Measurements from ENCODE around the gene CCDC122. TPM values are rescaled to one million over a fixed set of nuclear protein-coding genes. Genes with fewer than 3 reads are reported as not detected.

The CCDC122 gene
- total RNA-seq, 3 donors from 2014 or later: 5.9 to 50.9 (median 13.9) TPM

GRCh38 chr13:43805681-43806128, 73.8 kb downstream of the CCDC122 start:
- intact Hi-C loops (cut with DNase I; ENCODE audit: low total_unique reads): no loop called here
- H3K27ac ChIP-seq: no peak overlapping the region
- H3K4me1 ChIP-seq: no peaks in the 10 kb centered on the region
- H3K4me3 ChIP-seq: no peak overlapping the region
- no peaks in the 10 kb centered on the region for H3K36me3 ChIP-seq
- no peak for TF ChIP-seq POLR2A (IDR thresholded peaks at IDR 0.05)
- no peak for TF ChIP-seq POLR2AphosphoS5 (IDR thresholded peaks at IDR 0.05)
- no peak for DNase-seq (ENCODE audit: low spot score in 2 of 2)
- H3K27me3 ChIP-seq: no peaks in the 10 kb centered on the region
- H3K9me3 ChIP-seq: no peaks in the 10 kb centered on the region

- intact Hi-C loops (cut with DNase I; ENCODE audit: low total_unique reads): no loop called here
- no peaks in the 10 kb centered on the region for H3K36me3 ChIP-seq
- no peak overlapping the region for H3K27ac ChIP-seq
- no peak for TF ChIP-seq CTCF (IDR thresholded peaks at IDR 0.05)
- TF ChIP-seq POLR2A (IDR thresholded peaks at IDR 0.05): no peak
- TF ChIP-seq POLR2AphosphoS5 (IDR thresholded peaks at IDR 0.05): no peak
- no peak for DNase-seq (ENCODE audit: low spot score in 2 of 2)
- no peaks in the 10 kb centered on the region for H3K4me1 ChIP-seq
- H3K4me3 ChIP-seq: no peak overlapping the region
- H3K9me3 ChIP-seq: no peaks in the 10 kb centered on the region
- H3K27me3 ChIP-seq: no peaks in the 10 kb centered on the region
These were observed 74.5 kb downstream of the CCDC122 start for GRCh38 chr13:43805071-43805468.

- TF ChIP-seq POLR2A (IDR thresholded peaks at IDR 0.05) (no peak), CTCF (IDR thresholded peaks at IDR 0.05) (peak in 2 of 3 donors; percentile 58 to 62)
- no peak overlapping the region for H3K27ac ChIP-seq
- no peaks in the 10 kb centered on the region for H3K9me3 ChIP-seq
- H3K27me3 ChIP-seq: no peaks in the 10 kb centered on the region
- intact Hi-C loops (cut with DNase I; ENCODE audit: low total_unique reads): no loop called here
- DNase-seq (ENCODE audit: low spot score in 2 of 2): no peak
- no peak overlapping the region for H3K4me3 ChIP-seq
- no peaks in the 10 kb centered on the region for H3K36me3 ChIP-seq
- H3K4me1 ChIP-seq: no peaks in the 10 kb centered on the region
These were observed 75.0 kb downstream of the CCDC122 start for GRCh38 chr13:43804461-43805070.

- Histone ChIP-seq H3K9me3 (no peaks in the 10 kb centered on the region), H3K27ac (no peak overlapping the region), H3K4me3 (no peak overlapping the region), H3K4me1 (no peaks in the 10 kb centered on the region), H3K36me3 (no peaks in the 10 kb centered on the region), H3K27me3 (no peaks in the 10 kb centered on the region)
- TF ChIP-seq CTCF (IDR thresholded peaks at IDR 0.05) (no peak), POLR2AphosphoS5 (IDR thresholded peaks at IDR 0.05) (no peak), POLR2A (IDR thresholded peaks at IDR 0.05) (no peak)
- no peak for DNase-seq (ENCODE audit: low spot score in 2 of 2)
- intact Hi-C loops (cut with DNase I; ENCODE audit: low total_unique reads): no loop called here
These were observed 77.0 kb downstream of the CCDC122 start for GRCh38 chr13:43802511-43802910.

GRCh38 chr13:43800828-43801227, 78.7 kb downstream of the CCDC122 start:
- Histone ChIP-seq H3K4me1 (no peaks in the 10 kb centered on the region), H3K4me3 (no peak overlapping the region), H3K9me3 (no peaks in the 10 kb centered on the region), H3K36me3 (no peaks in the 10 kb centered on the region), H3K27me3 (no peaks in the 10 kb centered on the region), H3K27ac (no peak overlapping the region)
- intact Hi-C loops (cut with DNase I; ENCODE audit: low total_unique reads): no loop called here
- no peak for TF ChIP-seq CTCF (IDR thresholded peaks at IDR 0.05)
- no peak for TF ChIP-seq POLR2A (IDR thresholded peaks at IDR 0.05)
- TF ChIP-seq POLR2AphosphoS5 (IDR thresholded peaks at IDR 0.05): no peak
- DNase-seq (ENCODE audit: low spot score in 2 of 2): no peak
